IMR-90 (cell line): ENCODE data around the gene MAS1.

Source experiments
- CEBPB ChIP-seq: IDR thresholded peaks from 2 replicates; pipeline ENCODE4 v1.6.1; 2012; ENCODE audit warnings: low read depth, low read length, improper control_type of control experiment
- CHD1 ChIP-seq: IDR thresholded peaks from 2 replicates; pipeline ENCODE4 v1.6.1; 2012; ENCODE audit warnings: low read depth, low read length, improper control_type of control experiment
- MAFK ChIP-seq: IDR thresholded peaks from 2 replicates; pipeline ENCODE4 v1.6.1; 2012; ENCODE audit warnings: low read depth, low read length, improper control_type of control experiment
- POLR2A ChIP-seq: IDR thresholded peaks from 2 replicates; pipeline ENCODE4 v1.6.1; 2012; ENCODE audit warnings: mild to moderate bottlenecking, low read depth, low read length
- RAD21 ChIP-seq: IDR thresholded peaks from 2 replicates; pipeline ENCODE4 v1.6.1; 2012; ENCODE audit warnings: low read length, improper control_type of control experiment
- RFX5 ChIP-seq: IDR thresholded peaks from 2 replicates; pipeline ENCODE4 v1.8.0; 2012; ENCODE audit warnings: low read depth, mild to moderate bottlenecking, low read length, moderate library complexity
- USF2 ChIP-seq: fragments of 150-350 bp; IDR thresholded peaks from 2 replicates; pipeline ENCODE4 v1.6.1; 2017; ENCODE audit warnings: mild to moderate bottlenecking, antibody characterized with exemption, low read length, low read depth
- TF ChIP-seq, protein P1 (sequence below): conservative IDR thresholded peaks from 2 replicates; pipeline ENCODE4 v1.5.1; 2012; ENCODE audit warnings: mild to moderate bottlenecking, low read depth, low read length, improper control_type of control experiment
- TF ChIP-seq, protein P2 (sequence below): fragments of 150-350 bp; IDR thresholded peaks from 2 replicates; pipeline ENCODE4 v1.6.1; 2016; ENCODE audit warnings: low read depth, mild to moderate bottlenecking, low read length, moderate library complexity, borderline replicate concordance

DNA sequence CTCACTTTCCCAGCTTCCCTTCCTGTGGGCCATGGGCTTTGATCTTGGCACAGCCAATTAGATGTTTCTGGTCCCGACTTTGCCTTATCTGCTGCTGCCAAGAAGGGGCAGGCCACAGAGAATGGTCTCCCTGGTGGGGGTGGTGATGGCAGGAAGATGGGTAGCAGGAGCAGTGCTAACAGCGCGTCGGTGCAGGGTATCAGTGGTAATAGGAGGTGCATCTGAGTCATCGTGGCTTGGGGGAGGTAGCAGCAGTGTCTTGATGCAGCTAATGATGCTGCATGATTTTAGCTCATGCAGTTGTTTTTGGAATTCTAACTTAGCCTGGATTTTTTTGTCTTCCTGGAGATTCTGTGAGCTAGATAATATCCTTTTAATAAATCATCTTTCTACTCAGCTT lies 18.9 kb upstream of the MAS1 start:
- TF ChIP-seq POLR2A (no peak), CHD1 (no peak), MAFK (no peak), RAD21 (no peak), RFX5 (no peak), CEBPB (no peak), USF2 (no peak)
- TF ChIP-seq, protein P1, sequence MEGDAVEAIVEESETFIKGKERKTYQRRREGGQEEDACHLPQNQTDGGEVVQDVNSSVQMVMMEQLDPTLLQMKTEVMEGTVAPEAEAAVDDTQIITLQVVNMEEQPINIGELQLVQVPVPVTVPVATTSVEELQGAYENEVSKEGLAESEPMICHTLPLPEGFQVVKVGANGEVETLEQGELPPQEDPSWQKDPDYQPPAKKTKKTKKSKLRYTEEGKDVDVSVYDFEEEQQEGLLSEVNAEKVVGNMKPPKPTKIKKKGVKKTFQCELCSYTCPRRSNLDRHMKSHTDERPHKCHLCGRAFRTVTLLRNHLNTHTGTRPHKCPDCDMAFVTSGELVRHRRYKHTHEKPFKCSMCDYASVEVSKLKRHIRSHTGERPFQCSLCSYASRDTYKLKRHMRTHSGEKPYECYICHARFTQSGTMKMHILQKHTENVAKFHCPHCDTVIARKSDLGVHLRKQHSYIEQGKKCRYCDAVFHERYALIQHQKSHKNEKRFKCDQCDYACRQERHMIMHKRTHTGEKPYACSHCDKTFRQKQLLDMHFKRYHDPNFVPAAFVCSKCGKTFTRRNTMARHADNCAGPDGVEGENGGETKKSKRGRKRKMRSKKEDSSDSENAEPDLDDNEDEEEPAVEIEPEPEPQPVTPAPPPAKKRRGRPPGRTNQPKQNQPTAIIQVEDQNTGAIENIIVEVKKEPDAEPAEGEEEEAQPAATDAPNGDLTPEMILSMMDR: no peak
- TF ChIP-seq, protein P2, sequence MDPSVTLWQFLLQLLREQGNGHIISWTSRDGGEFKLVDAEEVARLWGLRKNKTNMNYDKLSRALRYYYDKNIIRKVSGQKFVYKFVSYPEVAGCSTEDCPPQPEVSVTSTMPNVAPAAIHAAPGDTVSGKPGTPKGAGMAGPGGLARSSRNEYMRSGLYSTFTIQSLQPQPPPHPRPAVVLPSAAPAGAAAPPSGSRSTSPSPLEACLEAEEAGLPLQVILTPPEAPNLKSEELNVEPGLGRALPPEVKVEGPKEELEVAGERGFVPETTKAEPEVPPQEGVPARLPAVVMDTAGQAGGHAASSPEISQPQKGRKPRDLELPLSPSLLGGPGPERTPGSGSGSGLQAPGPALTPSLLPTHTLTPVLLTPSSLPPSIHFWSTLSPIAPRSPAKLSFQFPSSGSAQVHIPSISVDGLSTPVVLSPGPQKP: no peak
